ENCODE measurements around the gene TLK2.

- TF ChIP-seq, protein P1, sequence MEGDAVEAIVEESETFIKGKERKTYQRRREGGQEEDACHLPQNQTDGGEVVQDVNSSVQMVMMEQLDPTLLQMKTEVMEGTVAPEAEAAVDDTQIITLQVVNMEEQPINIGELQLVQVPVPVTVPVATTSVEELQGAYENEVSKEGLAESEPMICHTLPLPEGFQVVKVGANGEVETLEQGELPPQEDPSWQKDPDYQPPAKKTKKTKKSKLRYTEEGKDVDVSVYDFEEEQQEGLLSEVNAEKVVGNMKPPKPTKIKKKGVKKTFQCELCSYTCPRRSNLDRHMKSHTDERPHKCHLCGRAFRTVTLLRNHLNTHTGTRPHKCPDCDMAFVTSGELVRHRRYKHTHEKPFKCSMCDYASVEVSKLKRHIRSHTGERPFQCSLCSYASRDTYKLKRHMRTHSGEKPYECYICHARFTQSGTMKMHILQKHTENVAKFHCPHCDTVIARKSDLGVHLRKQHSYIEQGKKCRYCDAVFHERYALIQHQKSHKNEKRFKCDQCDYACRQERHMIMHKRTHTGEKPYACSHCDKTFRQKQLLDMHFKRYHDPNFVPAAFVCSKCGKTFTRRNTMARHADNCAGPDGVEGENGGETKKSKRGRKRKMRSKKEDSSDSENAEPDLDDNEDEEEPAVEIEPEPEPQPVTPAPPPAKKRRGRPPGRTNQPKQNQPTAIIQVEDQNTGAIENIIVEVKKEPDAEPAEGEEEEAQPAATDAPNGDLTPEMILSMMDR (IDR thresholded peaks at IDR 0.05; ENCODE audit: low read depth, low read length): no peak
- TF ChIP-seq EZH2phosphoT487 (IDR thresholded peaks at IDR 0.05; ENCODE audit: low read depth): no peak
Measured at GRCh38 chr17:62591333-62591732, 112.7 kb downstream of the TLK2 start.
